Measurements from ENCODE around the gene RRAGD. TPM values are rescaled to one million over a fixed set of nuclear protein-coding genes. Genes with fewer than 3 reads are reported as not detected.
A peak's percentile ranks its signal among the peaks of the same experiment; 100 is the strongest.

The RRAGD gene
- total and polyA plus RNA-seq, 2 donors (not counting 1 experiment from before 2014, with no cell fraction given): 0.27 to 4.5 TPM

DNA sequence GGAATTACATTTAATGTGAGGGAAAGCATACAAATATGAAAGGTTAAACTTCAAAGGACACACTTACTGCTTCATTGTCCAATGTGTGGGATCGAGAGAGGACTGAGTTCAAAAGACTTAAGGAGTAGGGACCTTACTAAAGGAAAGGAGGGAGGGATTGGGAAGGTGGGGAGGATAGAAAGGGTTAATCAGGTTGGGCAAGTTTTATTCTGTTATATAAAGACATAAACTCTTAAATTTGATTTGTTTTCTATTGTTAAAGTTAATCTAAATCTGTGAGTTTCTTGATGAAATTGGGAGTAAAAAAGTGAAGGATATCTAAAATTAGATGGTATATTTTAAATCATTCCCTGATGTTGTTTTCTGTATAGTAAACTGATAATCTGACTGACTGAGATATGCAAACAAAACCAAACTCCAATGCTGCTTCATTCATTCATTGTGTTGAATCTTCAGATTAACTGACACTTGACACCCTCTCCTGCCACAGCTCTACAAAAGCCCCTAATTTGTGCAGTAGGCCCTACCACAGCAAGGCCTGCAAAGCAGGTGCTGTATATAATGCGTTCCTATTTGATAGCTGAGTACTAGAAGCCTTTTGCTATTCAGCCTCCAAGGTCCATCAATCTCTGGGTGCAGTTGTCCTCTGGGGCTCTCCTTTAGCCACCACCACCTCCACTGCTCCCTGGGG is 58.2 kb downstream of the RRAGD start:
- Histone ChIP-seq H3K79me2 (ENCODE audit: control insufficient read depth, insufficient read depth, low read length) (peaks cover 64% of the 10 kb centered on the region), H3K4me2 (replicated peaks; ENCODE audit: low read depth, low read length, poor library complexity, severe bottlenecking) (peak overlapping the region; percentile 74), H3K27me3 (replicated peaks in 1 of 4; ENCODE audit: control extremely low read depth in 1 of 4, control insufficient read depth in 3 of 4, insufficient read depth in 4 of 4, low read length in 3 of 4) (no peaks in the 10 kb centered on the region), H2AFZ (ENCODE audit: insufficient read depth, low read depth, low read length, poor library complexity, severe bottlenecking) (peak overlapping the region; percentile 41), H3K9ac (ENCODE audit: low read length) (peak overlapping the region; percentile 79), H3K36me3 (replicated peaks in 1 of 2; ENCODE audit: control extremely low read depth in 1 of 2, control insufficient read depth in 1 of 2, extremely low read depth in 1 of 2, insufficient read depth in 2 of 2, low read length in 1 of 2) (peaks cover 0 to 4% of the 10 kb centered on the region in 2 experiments), H3K9me3 (ENCODE audit: control extremely low read depth in 1 of 3, control insufficient read depth in 2 of 3, insufficient read depth in 1 of 3, low read length in 2 of 3) (peaks cover 0 to 3% (median 0%) of the 10 kb centered on the region in 3 donors), H3K4me1 (ENCODE audit: control insufficient read depth in 2 of 2, insufficient read depth in 2 of 2, low read length in 2 of 2) (peaks cover 70 to 73% of the 10 kb centered on the region in 2 donors), H3K4me3 (ENCODE audit: control extremely low read depth in 1 of 5, extremely low read depth in 1 of 5, insufficient read depth in 1 of 5, low read depth in 2 of 5, low read length in 4 of 5) (peak overlapping the region; percentile 18 to 91 (median 77)), H3K27ac (ENCODE audit: low read length in 2 of 2) (peak overlapping the region; percentile 83 to 94), H4K20me1 (ENCODE audit: control insufficient read depth, insufficient read depth, low read length, poor library complexity, severe bottlenecking) (peaks cover 15% of the 10 kb centered on the region)
- DNase-seq: peak; percentile 40
- Mint-ChIP-seq H3K9me3 (ENCODE audit: insufficient read depth) (no peaks in the 10 kb centered on the region), H3K27me3 (no peaks in the 10 kb centered on the region), H3K27ac (peak overlapping the region; percentile 95), H3K4me3 (peak overlapping the region; percentile 93), H3K4me1 (peaks cover 77% of the 10 kb centered on the region)
- ChIA-PET POLR2A (interaction anchor here (0.7 to 2.7 kb wide), 3 partner anchors 22 to 390 kb away, joined by 3 to 12 read pairs (median 4); partner anchors contain the start of genes PNRC1 and RNGTT), CTCF (interaction anchor here (1.0 to 11.4 kb wide), 4 partner anchors 12 to 371 kb away, joined by 3 to 141 read pairs (median 48); no protein-coding TSS in a partner anchor)
- no peak for ATAC-seq (ENCODE audit: low read depth)
- intact Hi-C loops (cut with micrococcal nuclease): loop anchor here (5.0 to 10.0 kb wide), 7 partner anchors 58 to 1879 kb away; partner anchors contain the start of genes AKIRIN2, MAP3K7, RRAGD and SLC35A1
- no CpG with 5 or more reads among the region's 2 CpGs for WGBS (ENCODE audit: insufficient coverage)
- TF ChIP-seq CTCF (IDR thresholded peaks at IDR 0.05): no peak
- no peak for TF ChIP-seq EZH2 (IDR thresholded peaks at IDR 0.05; ENCODE audit: borderline replicate concordance, insufficient read depth, low read depth, low read length, poor library complexity, severe bottlenecking)

Data from B cell (primary cell).